NAMALWA (cell line): ENCODE measurements around the gene KRT14.
"Not testable (repeated sequence)": the region's sequence is repeated elsewhere in the genome, so short reads cannot be mapped to it uniquely, and the experiment has no call there.

ENCODE experiments used
- DNase-seq: peaks from one replicate; pipeline ENCODE4 v3.0.0-alpha.2; 2015; ENCODE audit warnings: low spot score

The KRT14 gene

DNA sequence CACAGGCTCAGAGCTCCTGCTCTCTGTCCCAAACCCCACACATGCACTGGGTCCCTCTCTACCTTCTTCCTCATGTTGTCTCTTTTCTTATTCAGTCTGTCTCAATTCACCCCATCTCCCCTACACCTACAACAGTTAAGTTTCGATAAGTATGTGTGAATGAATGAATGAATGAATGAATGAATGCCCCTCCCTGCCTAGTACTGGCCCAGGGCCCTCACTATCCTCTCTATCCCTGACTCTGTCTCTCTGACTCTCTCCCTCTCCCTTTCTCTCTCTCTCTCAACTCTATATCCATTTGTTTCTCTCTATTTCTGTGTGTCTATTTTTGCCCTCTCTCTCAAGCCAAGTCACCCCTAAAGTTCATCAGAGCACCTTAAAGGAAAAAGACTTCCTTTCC lies 8.2 kb downstream of the KRT14 start:
- DNase-seq, result no peak

DNA sequence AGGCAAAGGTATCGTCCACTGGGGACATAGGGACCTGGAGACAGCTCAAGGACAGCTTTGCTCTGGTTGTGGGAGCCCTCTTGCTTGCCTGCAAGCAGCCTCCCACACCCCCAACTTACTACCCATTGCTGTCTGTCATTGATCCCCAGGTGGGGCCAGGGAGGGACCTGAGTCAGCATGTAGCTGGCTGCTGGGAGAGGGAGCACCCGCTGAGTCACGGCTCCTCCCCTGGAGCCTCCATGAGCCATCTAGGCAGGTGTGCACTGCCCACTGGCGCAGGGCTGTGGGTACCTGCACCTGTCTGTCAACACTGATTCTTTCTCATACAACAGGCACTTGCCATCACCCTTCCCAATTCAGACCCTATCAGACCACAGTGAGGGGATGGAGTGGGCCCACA lies 10.0 kb downstream of the KRT14 start:
- DNase-seq, result not testable (repeated sequence)

DNA sequence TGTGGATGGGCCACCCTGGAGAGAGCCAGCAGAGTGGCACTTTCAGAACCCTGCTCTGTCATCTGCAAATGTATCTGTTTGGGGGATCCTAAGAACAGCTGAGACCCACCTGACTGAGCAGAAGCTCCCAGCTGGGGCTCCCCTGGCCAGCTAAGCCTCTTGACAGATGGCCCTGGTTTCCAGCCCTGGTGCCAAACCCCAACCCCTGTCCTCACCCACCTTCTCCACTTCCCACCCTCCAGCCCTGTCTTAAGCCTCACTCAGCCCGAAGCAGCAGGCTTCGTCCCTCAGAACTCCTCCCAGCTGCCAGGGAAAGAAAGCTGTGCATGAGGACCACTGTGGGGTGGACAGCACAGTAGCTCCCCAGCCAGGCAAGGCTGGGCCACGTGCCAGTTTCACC lies 11.4 kb downstream of the KRT14 start:
- DNase-seq, result no peak

DNA sequence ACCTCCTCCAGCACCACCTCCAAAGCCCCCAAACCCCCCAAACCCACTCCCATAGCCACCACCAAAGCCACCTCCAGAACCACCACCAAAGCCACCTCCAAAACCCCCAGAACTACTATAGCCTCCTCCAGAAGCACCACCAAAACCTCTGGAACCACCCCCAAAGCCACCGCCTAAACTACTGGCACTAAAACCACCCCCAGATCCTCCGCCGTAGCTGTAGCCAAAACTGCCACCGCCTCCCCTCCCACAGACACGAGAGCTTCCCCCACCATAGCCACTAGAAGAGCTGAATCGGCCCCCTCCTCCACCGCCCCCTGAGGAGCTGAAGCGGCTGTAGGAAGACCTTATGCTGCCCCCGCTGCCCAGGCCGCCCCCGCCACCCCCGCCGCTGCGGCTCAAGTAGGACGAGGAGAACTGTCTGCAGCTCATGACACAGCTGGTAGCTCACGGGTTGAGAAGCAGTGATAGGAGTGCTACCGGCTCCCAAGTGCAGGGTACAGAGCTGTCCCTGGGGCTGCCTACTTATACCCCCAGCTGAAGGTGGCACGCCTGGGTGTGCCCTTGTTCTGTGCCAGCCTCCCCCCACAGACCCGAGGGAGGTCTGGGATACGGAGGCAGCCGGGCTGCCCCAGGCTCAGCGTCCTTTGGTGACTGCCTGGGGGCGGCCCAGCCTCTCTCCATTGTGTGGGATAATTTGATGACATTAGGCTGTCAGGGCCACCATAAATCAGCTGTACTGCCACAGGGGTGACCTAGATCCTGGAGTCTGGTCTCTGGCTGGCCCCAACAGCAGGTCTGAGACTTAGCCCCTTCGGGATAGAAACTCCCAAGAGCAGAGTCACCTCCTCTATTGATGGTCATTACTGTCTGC lies 14.9 kb downstream of the KRT14 start, which contains the start of gene KRT9:
Gene KRT9 (minus strand): TSS at position 499 of the 874 bp plus-strand sequence. CDS start 67 bp downstream, at position 432.
- no peak for DNase-seq

DNA sequence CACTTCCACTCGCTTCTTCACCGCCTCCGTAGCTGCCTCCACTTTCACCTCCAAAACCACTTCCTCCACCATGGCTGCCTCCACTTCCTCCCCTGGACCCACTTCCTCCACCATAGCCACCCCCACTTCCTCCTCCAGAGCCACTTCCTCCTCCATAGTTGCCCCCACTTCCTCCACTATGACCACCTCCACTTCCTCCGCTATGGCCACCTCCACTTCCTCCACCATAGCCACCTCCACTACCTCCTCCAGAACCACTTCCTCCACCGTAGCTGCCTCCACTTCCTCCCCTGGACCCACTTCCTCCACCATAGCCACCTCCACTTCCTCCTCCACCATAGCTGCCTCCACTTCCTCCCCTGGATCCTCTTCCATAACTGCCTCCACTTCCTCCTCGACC lies 19.4 kb downstream of the KRT14 start:
- no peak for DNase-seq

DNA sequence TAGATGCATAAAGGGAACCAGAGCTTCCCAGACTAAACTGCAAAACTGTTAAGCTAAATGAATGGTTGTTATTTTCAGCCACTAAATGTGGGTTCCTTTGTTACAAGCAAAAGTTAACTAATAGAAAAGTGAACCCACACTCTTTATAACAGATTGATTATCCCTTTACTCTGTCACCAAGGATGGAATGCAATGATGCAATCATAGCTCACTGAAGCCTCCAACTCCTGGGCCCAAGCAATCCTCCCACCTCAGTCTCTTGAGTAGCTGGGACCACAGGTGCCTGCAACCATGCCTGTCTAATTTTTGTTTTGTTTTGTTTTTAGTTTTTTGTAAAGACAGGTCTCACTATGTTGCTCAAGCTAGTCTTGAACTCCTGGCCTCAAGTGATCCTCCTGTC lies 21.4 kb downstream of the KRT14 start:
- DNase-seq, result no peak

DNA sequence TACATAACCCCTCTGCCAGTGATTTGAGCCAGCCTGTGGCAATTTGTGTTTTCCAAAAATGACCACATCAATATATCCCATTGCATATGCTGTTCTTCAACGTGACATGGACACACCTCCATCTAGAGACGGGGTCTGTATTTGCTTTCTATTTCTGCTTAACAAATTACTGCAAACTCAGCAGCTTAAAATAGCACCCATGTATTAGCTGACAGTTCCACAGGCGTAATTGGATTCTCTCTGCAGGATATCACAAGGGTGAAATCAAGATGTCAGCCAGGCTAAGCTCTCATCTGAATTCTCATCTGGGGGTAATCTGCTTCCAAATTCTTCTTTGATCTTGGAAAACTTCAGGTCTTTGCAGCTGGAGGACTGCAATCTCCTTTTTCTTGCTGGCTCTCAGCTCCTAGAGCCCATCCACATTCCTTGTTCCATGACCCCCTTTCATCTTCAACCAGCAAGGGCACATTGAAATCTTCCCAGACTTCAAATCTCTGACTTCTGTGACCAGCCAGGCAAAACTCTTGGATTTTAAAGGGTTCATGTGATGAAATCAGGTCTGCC lies 23.0 kb downstream of the KRT14 start:
- no peak for DNase-seq

DNA sequence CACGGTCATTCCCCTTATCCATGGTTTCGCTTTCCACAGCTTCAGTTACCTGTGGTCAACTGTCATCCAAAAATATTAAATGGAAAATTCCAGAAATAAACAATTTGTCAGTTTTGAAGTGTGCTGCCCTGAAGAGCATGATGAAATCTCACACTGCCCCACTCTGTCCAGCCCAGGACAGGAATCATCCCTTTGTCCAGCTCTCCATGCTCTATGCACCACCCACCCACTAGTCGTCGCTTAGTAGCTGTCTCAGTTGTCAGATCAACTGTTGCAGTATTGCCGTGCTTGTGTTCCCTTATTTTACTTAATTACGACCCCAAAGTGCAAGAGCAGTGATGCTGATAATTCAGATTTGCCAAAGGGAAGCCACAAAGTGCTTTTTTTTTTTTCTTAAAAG lies 25.1 kb downstream of the KRT14 start:
- DNase-seq, result no peak

DNA sequence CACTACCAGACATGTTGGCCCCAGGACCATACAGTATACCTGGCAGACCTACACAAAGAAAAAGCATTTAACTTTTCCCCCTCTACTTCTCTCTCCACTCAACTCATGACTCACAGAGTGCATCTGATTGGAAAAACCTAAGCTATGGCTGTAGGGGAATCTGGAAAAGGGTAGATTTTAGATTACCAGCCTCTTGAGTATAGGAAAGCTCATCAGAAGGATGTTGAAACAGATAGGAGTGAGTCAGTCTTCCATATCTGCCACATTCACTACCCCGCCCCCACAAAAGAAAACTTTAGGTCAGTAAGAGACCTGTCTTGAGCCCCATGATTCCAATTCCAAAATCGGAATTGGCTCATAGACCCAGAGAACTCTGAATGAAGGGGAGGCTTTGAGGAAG lies 27.1 kb downstream of the KRT14 start:
- DNase-seq, result no peak

DNA sequence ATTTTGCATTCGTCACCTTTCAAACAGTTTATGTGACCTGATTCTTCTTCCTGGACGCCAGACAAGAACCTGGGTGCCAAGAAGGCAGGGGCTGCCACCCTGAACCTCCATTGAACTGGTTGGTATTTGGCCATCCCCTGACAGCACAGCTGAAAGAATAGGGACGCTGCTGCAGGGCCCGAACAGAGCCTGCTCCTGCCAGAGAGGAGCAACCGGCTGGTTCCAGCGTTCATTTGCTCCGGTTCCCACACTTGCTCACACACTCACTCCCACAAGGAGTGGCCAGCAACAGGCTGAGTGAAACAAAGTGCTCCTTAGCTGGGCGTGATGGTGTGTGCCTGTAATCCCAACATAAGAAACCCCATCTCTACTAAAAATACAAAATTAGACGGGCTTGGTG lies 29.8 kb downstream of the KRT14 start:
- DNase-seq, result no peak

DNA sequence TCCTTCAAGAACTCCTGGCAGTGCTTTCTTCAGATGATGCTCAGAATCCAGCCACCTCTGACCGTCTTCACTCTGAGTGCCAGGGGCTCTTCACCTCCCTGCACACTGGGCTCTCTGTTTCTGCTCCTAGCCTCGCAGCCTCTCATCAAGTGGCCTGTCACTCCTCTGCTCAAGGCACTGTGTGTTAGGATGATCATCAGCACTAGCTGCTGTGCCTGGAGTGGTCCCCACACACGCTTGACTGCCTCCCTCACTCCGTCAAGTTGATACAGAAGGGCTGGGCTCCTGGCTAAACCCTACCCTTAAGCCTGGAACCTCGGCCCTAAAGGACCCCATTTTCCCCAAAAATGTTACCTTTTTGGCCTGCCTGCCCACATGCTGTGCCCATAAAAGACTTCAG lies 30.4 kb downstream of the KRT14 start:
- no peak for DNase-seq

DNA sequence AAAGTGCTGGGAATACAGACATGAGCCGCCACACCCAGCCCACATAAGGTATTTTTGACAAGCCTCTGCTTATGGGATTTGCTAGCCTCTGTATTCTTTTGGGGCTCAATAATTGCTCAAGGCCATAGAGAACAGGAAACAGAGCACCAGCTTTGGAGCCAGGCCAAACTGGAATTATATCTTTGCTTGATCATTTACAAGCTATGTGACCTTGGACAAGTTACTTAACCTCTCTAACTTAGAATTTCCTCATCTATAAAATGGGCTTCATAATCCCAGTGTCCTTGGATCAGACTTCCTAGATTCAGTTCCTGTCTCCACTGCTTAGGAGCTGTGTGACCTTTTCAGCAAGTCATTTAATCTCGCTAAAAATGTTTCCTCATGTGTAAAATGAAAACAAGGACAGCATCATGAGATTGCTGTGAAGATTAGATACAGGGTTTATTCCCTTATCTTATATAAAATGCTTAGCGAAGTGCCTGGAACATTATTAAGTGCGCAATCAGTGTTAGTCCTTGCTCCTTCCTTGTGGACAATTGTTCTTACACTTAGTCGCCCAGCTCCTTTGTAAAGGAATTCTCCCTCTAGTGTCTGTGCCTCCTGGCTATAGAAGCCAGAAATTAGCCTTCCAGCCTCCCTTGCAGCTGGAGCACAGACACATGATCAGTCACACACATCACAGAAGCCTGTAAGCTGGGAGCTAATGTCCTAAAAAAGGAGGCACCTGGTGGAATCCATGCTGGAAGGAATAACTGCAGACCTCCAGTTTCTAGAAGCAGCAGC lies 31.4 kb downstream of the KRT14 start:
- DNase-seq, result no peak

DNA sequence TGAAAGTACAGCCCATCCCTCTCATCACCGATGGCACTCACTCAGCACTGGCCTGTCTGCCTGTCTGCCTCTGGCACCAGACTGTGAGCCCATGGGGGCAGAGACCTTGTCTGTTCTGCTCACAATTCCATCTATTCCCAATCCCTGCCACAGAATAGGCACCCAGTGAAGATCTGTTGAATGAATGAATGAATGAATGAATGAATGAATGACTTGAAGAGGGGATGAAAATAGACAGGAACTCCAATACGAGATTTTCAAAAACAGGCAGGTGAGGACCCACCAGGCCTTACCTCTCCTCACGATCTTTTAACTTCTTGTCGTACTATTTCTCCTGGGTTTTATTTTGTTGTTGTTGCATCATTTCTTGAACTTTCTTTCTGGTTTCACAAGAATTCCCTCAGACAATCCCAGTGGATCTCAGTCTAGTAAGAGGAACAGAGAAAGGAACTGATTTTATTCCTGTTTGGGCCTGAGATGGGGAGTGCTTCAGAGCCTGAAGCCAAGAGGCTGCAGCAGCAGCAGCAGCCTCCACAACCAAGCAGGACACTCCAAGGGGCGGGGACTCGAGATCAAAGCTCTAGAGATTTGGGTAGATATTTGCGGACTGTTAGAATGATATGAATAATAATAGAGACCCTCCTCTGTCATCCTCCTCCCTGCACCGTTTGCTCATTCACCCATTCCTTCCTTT lies 32.6 kb downstream of the KRT14 start:
- DNase-seq, result no peak

DNA sequence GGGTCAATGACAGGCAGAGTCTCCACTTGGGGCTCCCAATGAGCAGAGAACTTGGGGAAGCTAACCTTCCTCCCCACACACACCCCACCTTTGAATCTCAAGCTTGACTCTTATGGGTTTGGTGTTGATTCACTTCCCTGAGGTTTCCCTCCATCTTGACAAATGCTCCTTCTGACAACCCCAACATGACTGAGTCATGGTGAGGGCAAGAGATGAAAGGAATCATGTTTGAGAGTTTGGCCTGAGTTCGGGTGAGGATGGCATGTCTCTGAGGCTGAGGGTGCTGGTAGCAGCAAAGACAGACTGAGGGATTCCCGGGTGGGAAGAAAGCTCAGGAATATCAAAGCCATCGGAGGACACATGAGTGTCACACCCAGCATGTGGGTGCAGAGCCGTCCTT lies 33.5 kb downstream of the KRT14 start:
- DNase-seq, result no peak

DNA sequence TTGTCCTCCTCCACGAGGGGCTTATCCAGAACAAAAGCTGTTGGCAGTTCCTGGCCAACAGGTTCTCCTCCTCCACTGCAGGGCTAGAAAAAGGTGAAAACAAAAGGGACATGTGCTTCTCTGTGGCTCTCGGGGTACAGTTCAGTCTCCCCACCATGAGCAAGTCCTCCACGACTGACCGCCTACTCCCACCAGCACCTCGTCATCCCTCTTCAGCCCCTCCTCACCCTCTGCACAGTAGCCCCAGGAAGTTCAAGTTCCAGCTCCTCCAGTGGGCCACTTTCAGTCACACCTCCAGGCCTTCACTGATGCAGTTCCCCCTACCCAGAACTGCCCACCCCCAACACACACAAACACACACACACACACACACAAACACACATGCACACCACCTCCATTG lies 34.2 kb downstream of the KRT14 start:
- DNase-seq, result no peak

DNA sequence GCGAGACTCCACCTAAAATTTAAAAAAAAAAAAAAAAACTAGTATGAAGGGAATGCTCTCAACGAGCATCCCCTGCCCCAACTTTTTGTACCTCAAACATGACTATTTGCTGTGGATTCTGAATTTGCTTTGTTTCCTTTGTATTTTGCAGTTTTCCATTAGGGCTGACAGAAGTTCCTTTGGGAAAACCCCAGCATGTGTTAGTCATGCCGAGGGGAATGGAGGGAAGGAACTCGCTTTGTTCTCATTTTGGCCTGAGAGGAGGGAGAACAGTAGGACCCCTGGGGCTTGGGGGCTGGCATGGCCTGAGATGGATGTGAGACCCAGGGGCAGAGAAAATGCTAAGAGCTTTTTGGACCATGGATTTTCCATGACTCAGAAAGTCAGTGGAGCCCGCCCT lies 35.3 kb downstream of the KRT14 start:
- no peak for DNase-seq

DNA sequence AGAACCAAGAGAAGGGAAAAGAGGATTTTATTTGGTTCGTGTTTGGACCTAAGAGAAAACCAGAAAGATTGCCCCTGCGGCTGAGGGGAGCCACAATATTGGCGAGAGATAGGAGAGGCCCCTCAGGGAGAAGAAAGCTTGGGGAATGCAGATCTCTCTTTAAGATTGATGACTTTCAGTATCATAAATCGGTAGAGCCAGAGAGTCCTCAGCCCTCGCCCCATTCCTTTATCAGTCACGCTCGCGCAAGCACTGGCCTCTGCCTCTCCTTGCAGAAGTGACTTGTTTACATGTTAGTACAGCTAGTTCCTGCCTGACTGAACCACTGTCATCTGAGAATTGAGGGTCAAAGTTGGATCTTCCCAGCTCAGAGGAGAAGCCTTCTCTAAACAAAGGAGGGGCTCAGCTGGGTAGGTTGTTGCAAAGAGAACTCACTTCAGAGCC lies 37.1 kb downstream of the KRT14 start:
- no peak for DNase-seq

DNA sequence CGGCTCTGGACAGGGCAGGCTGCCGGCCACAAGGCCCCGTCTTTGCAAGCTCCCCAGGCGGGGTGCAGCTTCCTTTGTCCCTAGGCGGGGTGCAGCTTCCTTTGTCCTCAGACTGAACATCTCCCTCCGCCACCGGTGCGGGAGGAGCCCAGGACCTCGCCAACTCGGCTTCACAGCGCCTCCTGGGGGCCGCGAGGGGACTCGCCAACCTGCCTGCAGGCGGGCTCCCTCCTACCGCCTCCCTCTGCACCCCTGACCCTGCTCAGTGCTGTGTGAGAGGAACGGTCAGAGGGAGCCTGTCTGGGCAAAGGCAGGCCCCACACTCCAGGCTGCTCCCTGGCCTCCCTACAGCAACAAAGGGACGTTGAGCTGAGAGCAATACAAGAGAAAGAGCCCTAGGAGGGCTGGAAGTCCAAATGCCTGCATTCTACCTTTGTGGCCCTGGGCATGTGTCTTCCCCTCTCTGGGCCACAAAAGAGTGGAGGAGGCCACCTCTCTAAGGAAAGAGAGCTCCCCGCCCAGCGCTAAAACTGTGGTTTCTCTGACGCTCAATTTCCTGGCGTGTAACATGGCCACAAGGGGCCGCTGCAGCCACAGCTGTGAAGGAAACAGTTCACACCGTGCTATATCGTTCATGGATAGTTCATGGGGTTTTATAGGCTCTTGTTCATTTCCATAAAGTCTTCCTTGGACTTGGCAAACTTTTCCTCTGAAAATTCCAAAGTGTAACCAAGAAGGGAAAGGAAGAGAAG lies 37.7 kb downstream of the KRT14 start:
- peak; percentile 82 for DNase-seq

DNA sequence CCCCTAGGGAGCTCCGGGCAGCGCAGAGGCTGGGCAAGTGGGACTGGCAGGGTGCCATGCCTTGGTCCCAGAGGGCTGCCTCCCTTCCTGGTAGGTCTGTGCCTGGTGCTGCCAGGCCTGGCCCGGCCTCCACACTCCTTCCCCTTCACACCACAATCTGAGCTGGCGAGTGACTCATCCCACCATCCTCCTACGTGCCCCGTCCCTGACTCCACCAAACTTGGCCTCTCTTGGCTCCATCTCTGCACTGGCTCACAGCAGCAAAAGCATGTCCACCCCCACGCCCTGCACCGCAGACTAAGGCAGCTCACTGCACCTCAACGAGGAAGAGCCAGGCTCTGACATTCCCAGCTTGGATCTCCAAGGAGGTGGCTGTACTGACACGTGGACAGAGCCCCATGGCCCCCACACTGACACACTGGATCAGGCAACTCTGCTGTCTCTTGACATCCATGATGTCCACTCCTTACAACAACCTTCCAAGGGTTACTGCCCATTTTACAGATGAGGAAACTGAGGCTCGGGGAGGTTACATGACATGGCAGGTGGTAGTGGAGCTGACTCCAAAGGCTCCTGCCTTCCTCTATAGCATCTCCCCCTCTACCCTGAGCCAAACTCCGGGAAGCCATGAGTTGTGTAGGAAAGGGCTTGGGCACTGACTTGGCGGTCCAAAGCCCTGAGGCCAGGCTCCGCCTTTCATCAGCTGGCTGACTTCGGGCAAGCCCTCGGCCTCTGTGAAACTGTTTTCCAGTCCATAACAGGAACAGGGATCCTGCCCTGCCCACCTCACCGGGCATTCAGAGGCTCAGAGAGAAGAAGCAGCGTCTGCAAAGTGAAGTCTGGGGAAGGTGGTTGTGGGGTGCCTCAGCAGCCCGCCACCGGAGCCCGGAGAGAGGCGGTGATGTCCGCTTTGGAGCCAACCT lies 38.5 kb downstream of the KRT14 start:
- DNase-seq, result no peak

DNA sequence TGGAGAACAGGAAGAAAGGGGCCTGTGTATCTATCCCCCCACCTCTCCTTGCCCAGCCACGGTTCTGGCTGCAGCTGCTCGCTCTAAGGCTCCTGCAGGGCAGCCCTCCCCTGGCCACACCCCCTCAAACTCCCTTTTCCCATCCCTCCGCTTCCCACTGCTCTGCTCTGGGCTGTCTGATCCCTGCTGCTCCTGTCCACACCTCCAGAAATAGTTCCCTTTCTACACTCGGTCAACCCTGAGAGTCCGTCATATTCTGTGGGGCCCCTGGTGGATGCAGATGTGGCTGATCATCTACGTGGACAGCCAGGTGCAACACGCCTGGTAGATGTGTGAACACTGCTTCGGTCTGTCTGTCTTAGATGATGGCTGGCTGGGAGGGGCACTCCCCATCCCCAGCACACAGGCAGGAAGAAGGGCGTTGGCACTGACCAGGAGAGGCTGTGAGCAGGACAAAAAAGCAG lies 39.3 kb downstream of the KRT14 start:
- no peak for DNase-seq
